Measurements from ENCODE around the gene GALK1.
"Not testable (repeated sequence)": the region's sequence is repeated elsewhere in the genome, so short reads cannot be mapped to it uniquely, and the experiment has no call there.

The GALK1 gene

GRCh38 chr17:75764711-75765421, at the start of gene GALK1:
Gene GALK1 (minus strand): TSS chr17:75765192. CDS start chr17:75765136, 56 bp downstream.
- Histone ChIP-seq H3K4me3 (ENCODE audit: low read depth in 1 of 2, low read length in 2 of 2) (peak within 1 kb of the TSS; percentile 64 to 77), H3K4me1 (ENCODE audit: control insufficient read depth in 1 of 2, insufficient read depth in 2 of 2, low read length in 2 of 2) (peaks cover 10 to 15% of the 10 kb centered on the region in 2 donors), H3K27ac (ENCODE audit: low read length) (peak within 1 kb of the TSS; percentile 62), H3K9me3 (ENCODE audit: control insufficient read depth in 1 of 2, low read length in 2 of 2) (no peaks in the 10 kb centered on the region), H3K27me3 (ENCODE audit: low read depth, low read length) (no peaks in the 10 kb centered on the region), H3K36me3 (ENCODE audit: control insufficient read depth in 1 of 2, insufficient read depth in 2 of 2, low read length in 2 of 2) (peaks cover 3 to 8% of the 10 kb centered on the region in 2 donors)

GRCh38 chr17:75814021-75814395, 49.0 kb upstream of the GALK1 start:
- no peak overlapping the region for H3K27ac ChIP-seq (ENCODE audit: low read length)
- H3K27me3 ChIP-seq (ENCODE audit: low read depth, low read length): no peaks in the 10 kb centered on the region
- no peak overlapping the region for H3K4me3 ChIP-seq (ENCODE audit: low read depth in 1 of 2, low read length in 2 of 2)
- H3K4me1 ChIP-seq (ENCODE audit: control insufficient read depth in 1 of 2, insufficient read depth in 2 of 2, low read length in 2 of 2): peaks cover 0 to 4% of the 10 kb centered on the region in 2 donors
- H3K36me3 ChIP-seq (ENCODE audit: control insufficient read depth in 1 of 2, insufficient read depth in 2 of 2, low read length in 2 of 2): peaks cover 47 to 85% of the 10 kb centered on the region in 2 donors
- H3K9me3 ChIP-seq (ENCODE audit: control insufficient read depth in 1 of 2, low read length in 2 of 2): no peaks in the 10 kb centered on the region

GRCh38 chr17:75813081-75814020, 48.4 kb upstream of the GALK1 start:
- H3K4me1 ChIP-seq (ENCODE audit: control insufficient read depth in 1 of 2, insufficient read depth in 2 of 2, low read length in 2 of 2): peaks cover 0 to 4% of the 10 kb centered on the region in 2 donors

GRCh38 chr17:75812096-75813013, 47.4 kb upstream of the GALK1 start:
- Histone ChIP-seq H3K4me1 (ENCODE audit: control insufficient read depth in 1 of 2, insufficient read depth in 2 of 2, low read length in 2 of 2) (peaks cover 0 to 4% of the 10 kb centered on the region in 2 donors), H3K27me3 (ENCODE audit: low read depth, low read length) (no peaks in the 10 kb centered on the region), H3K36me3 (ENCODE audit: control insufficient read depth in 1 of 2, insufficient read depth in 2 of 2, low read length in 2 of 2) (peaks cover 35 to 69% of the 10 kb centered on the region in 2 donors), H3K27ac (ENCODE audit: low read length) (no peak overlapping the region), H3K4me3 (ENCODE audit: low read depth in 1 of 2, low read length in 2 of 2) (no peak overlapping the region), H3K9me3 (ENCODE audit: control insufficient read depth in 1 of 2, low read length in 2 of 2) (no peaks in the 10 kb centered on the region)

More at GRCh38 chr17:75813081-75814020, 48.4 kb upstream of the GALK1 start:
- H3K27me3 ChIP-seq (ENCODE audit: low read depth, low read length): no peaks in the 10 kb centered on the region
- H3K36me3 ChIP-seq (ENCODE audit: control insufficient read depth in 1 of 2, insufficient read depth in 2 of 2, low read length in 2 of 2): peaks cover 40 to 79% of the 10 kb centered on the region in 2 donors
- no peak overlapping the region for H3K4me3 ChIP-seq (ENCODE audit: low read depth in 1 of 2, low read length in 2 of 2)
- no peaks in the 10 kb centered on the region for H3K9me3 ChIP-seq (ENCODE audit: control insufficient read depth in 1 of 2, low read length in 2 of 2)
- no peak overlapping the region for H3K27ac ChIP-seq (ENCODE audit: low read length)

- Histone ChIP-seq H3K4me1 (ENCODE audit: control insufficient read depth in 1 of 2, insufficient read depth in 2 of 2, low read length in 2 of 2) (peaks cover 0 to 4% of the 10 kb centered on the region in 2 donors), H3K27ac (ENCODE audit: low read length) (no peak overlapping the region), H3K4me3 (ENCODE audit: low read depth in 1 of 2, low read length in 2 of 2) (no peak overlapping the region), H3K36me3 (ENCODE audit: control insufficient read depth in 1 of 2, insufficient read depth in 2 of 2, low read length in 2 of 2) (peaks cover 32 to 57% of the 10 kb centered on the region in 2 donors), H3K27me3 (ENCODE audit: low read depth, low read length) (no peaks in the 10 kb centered on the region), H3K9me3 (ENCODE audit: control insufficient read depth in 1 of 2, low read length in 2 of 2) (no peaks in the 10 kb centered on the region)
These were observed 46.2 kb upstream of the GALK1 start for GRCh38 chr17:75811174-75811573.

- not testable (repeated sequence) for H3K27ac ChIP-seq (ENCODE audit: low read length); H3K4me3 ChIP-seq (ENCODE audit: low read depth in 1 of 2, low read length in 2 of 2); H3K4me1 ChIP-seq (ENCODE audit: control insufficient read depth in 1 of 2, insufficient read depth in 2 of 2, low read length in 2 of 2); H3K27me3 ChIP-seq (ENCODE audit: low read depth, low read length); H3K9me3 ChIP-seq (ENCODE audit: control insufficient read depth in 1 of 2, low read length in 2 of 2)
- peaks cover 32 to 54% of the 10 kb centered on the region in 2 donors for H3K36me3 ChIP-seq (ENCODE audit: control insufficient read depth in 1 of 2, insufficient read depth in 2 of 2, low read length in 2 of 2)
These were observed 45.8 kb upstream of the GALK1 start for GRCh38 chr17:75810756-75811155.

GRCh38 chr17:75810216-75810615, 45.2 kb upstream of the GALK1 start:
- H3K27ac ChIP-seq (ENCODE audit: low read length): no peak overlapping the region
- peaks cover 0 to 4% of the 10 kb centered on the region in 2 donors for H3K4me1 ChIP-seq (ENCODE audit: control insufficient read depth in 1 of 2, insufficient read depth in 2 of 2, low read length in 2 of 2)
- H3K36me3 ChIP-seq (ENCODE audit: control insufficient read depth in 1 of 2, insufficient read depth in 2 of 2, low read length in 2 of 2): peaks cover 32 to 51% of the 10 kb centered on the region in 2 donors
- H3K4me3 ChIP-seq (ENCODE audit: low read depth in 1 of 2, low read length in 2 of 2): no peak overlapping the region
- no peaks in the 10 kb centered on the region for H3K9me3 ChIP-seq (ENCODE audit: control insufficient read depth in 1 of 2, low read length in 2 of 2)
- no peaks in the 10 kb centered on the region for H3K27me3 ChIP-seq (ENCODE audit: low read depth, low read length)

- Histone ChIP-seq H3K9me3 (ENCODE audit: control insufficient read depth in 1 of 2, low read length in 2 of 2) (no peaks in the 10 kb centered on the region), H3K4me3 (ENCODE audit: low read depth in 1 of 2, low read length in 2 of 2) (no peak overlapping the region), H3K4me1 (ENCODE audit: control insufficient read depth in 1 of 2, insufficient read depth in 2 of 2, low read length in 2 of 2) (peaks cover 0 to 4% of the 10 kb centered on the region in 2 donors), H3K27me3 (ENCODE audit: low read depth, low read length) (no peaks in the 10 kb centered on the region), H3K36me3 (ENCODE audit: control insufficient read depth in 1 of 2, insufficient read depth in 2 of 2, low read length in 2 of 2) (peaks cover 30 to 46% of the 10 kb centered on the region in 2 donors), H3K27ac (ENCODE audit: low read length) (peak overlapping the region; percentile 20)
These were observed 44.7 kb upstream of the GALK1 start for GRCh38 chr17:75809631-75810111.

- Histone ChIP-seq H3K27me3 (ENCODE audit: low read depth, low read length) (no peaks in the 10 kb centered on the region), H3K4me3 (ENCODE audit: low read depth in 1 of 2, low read length in 2 of 2) (no peak overlapping the region), H3K36me3 (ENCODE audit: control insufficient read depth in 1 of 2, insufficient read depth in 2 of 2, low read length in 2 of 2) (peaks cover 28 to 41% of the 10 kb centered on the region in 2 donors), H3K27ac (ENCODE audit: low read length) (peak overlapping the region; percentile 35), H3K4me1 (ENCODE audit: control insufficient read depth in 1 of 2, insufficient read depth in 2 of 2, low read length in 2 of 2) (peaks cover 0 to 4% of the 10 kb centered on the region in 2 donors), H3K9me3 (ENCODE audit: control insufficient read depth in 1 of 2, low read length in 2 of 2) (no peaks in the 10 kb centered on the region)
These were observed 44.1 kb upstream of the GALK1 start for GRCh38 chr17:75808905-75809621.

GRCh38 chr17:75808549-75808904, 43.5 kb upstream of the GALK1 start:
- Histone ChIP-seq H3K36me3 (ENCODE audit: control insufficient read depth in 1 of 2, insufficient read depth in 2 of 2, low read length in 2 of 2) (peaks cover 25 to 36% of the 10 kb centered on the region in 2 donors), H3K27me3 (ENCODE audit: low read depth, low read length) (no peaks in the 10 kb centered on the region), H3K9me3 (ENCODE audit: control insufficient read depth in 1 of 2, low read length in 2 of 2) (no peaks in the 10 kb centered on the region), H3K4me1 (ENCODE audit: control insufficient read depth in 1 of 2, insufficient read depth in 2 of 2, low read length in 2 of 2) (peaks cover 0 to 4% of the 10 kb centered on the region in 2 donors), H3K27ac (ENCODE audit: low read length) (peak overlapping the region; percentile 35), H3K4me3 (ENCODE audit: low read depth in 1 of 2, low read length in 2 of 2) (no peak overlapping the region)
